Stimulated activated CD8-positive, alpha-beta memory T cell treated with anti-CD3 and anti-CD28 coated beads, Interleukin-12 subunit alpha, Interleukin-12 subunit beta, amount 100 ng/mL, for 1 hour (primary cell): Measurements from ENCODE around the gene XPA.

ENCODE experiments used
- DNase-seq: peaks from one replicate; pipeline ENCODE4 v3.0.0-alpha.2; 2020; ENCODE audit warnings: low read depth

XPA gene

DNA sequence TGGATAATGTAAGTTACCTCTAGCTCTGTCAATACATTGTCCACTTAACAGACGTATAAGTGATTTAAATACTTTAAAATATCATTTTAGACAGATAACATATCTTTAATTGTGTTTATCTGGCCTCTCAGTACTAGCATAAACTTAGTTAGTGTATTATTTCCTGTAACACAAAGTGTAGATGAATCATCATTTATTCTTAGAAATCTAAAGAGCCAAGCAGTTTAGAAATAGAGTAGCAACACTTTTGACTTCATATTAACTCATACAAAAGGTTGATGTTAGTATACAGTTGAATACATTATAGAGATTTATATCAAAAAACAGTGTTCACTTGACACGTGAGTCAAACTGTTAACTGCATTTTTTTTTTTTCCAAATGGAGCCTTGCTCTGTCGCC is 45.5 kb downstream of the XPA start:
- DNase-seq, result no peak

GRCh38 chr9:97647996-97648395 is 49.1 kb downstream of the XPA start:
- DNase-seq, result no peak

GRCh38 chr9:97645720-97646119 is 51.4 kb downstream of the XPA start:
- no peak for DNase-seq

- DNase-seq, result no peak
Measured at GRCh38 chr9:97640325-97640724, 56.8 kb downstream of the XPA start.

- no peak for DNase-seq
Measured at GRCh38 chr9:97638666-97639065, 58.5 kb downstream of the XPA start.

GRCh38 chr9:97636903-97637302 is 60.2 kb downstream of the XPA start:
- DNase-seq, result no peak

DNA sequence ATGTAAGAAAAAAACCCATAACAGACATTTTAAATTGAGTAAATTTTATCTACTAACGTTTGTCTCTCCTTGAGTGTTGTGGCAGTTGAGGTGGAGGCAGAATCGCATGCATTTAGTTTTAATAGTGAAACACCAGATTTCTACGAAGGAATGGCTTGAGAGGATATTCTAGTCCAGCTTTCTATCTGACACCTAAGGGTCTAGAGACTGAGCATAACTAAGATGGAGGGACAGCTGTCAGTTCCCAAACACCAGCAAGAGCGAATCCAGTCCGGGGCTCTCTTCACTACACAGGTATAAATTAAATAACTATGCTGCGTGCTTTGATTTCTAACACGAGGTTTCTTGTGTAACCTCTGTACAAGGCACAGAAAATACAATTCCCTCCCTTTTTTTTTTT is 62.1 kb downstream of the XPA start:
- DNase-seq, result no peak

DNA sequence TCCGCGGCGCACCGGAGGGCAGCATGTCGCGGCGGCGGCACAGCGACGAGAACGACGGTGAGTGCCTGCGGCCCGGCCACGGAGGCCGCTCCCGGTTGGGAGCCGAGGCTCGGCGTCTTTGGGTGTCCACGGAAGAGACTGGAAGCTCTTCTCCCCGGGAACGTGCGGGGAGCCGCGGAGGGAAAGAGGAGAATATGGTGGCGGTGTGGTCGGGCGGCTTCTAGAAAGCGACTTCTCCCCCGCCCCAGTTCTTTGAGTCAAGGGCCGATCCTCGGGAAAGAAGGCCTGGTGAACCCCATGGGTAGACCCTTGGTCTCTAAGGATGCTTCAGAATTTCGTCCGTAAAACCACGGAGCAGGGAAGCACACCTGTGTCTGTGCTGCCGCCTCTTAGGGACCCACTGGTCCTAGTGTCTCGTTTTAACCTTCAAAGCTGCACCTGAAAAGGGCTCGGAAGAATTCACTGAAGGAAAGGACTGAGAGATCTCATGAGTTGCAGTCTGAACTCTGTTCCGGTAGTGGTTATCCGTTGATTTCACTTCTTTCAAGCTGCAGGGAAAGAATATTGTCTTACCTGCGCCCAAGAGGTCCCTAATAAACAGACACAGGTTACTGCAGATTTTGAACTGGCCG is 63.2 kb downstream of the XPA start:
- DNase-seq, result no peak

GRCh38 chr9:97632985-97633858 is 63.9 kb downstream of the XPA start, which contains the start of the genes NCBP1 and TSTD2:
TSS of gene NCBP1 (plus strand) at chr9:97633821. CDS start at chr9:97633882, 61 bp downstream.
TSS of gene TSTD2 (minus strand) at chr9:97633368. CDS start at chr9:97627562, 5,806 bp downstream.
- peak; percentile 90 for DNase-seq

DNA sequence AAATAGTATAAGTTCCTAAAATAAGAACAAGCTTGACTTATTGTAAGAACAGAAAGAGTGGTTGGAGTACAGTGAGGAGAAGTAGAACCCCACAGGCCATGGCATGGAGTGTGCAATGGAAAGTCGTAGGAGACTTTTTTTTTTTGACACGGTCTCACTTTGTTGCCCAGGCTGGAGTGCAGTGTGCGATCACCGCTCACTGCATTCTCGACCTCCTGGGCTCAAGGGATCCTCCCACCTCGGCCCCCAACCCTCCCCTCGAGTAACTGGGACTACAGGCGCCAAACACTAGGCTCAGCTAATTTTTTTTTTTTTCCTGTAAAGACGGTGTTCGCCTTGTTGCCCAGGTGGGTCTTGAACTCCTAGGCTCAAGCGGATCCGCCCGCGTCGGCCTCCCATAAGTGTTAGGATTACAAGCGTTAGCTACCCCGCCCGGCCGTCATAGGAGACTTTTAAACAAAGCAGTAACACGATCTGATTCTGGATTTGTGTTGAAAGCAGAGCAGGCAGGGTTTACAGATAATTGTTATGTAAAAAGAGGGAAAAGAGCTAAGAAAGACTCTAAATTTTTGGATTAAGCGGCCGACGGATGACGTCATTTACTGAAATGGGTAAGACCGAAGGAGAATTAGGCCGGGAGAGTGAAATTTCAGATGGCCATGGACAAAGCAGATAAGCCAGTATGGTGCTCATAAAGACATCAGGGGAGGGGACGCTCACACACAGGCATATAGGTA is 64.7 kb downstream of the XPA start:
- peak; percentile 2 for DNase-seq

GRCh38 chr9:97630591-97630990 is 66.5 kb downstream of the XPA start:
- DNase-seq, result no peak

DNA sequence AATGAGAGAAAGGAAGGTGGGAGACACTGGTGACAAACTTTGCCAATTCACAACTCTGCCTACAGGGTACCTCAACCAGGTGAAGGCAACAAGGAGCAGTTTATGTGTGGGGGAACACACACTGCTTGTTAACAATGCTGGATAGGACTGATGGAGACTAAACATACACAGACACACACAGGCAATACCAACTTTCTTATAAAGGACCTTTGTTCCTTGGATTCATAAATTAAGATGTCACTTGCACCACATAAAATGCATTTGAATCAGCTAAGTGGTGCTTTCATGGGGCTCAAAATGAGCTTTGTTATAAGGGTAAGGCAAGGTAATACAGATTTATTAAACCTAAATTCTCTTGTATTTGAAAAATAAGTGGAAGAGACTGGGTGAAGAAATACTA is 68.0 kb downstream of the XPA start:
- DNase-seq, result no peak

- DNase-seq, result no peak
Measured at GRCh38 chr9:97628668-97629067, 68.5 kb downstream of the XPA start.

DNA sequence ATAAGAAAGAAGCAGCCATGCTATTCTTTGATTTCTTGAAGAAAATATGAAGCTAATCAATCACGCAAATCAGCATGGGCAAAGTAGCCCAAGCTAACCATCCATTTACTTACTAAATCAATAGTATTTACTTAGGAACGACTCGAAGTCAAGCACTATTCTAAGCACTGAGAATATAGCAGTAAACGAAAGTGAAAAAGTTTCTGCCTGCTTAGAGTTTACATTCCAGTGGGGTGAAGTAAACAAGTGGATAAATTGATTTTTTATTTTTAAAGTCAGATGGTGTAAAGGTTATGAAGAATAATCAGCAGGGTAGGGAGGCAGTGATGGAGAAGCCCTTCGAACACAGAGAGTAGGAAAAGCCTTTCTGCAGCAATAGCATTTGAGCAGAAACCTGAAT is 69.5 kb downstream of the XPA start:
- DNase-seq, result no peak

GRCh38 chr9:97625620-97626019 is 71.5 kb downstream of the XPA start:
- DNase-seq, result no peak
